Liver (tissue), 3 donors: ENCODE measurements around the gene ZNF304.

Source experiments
- EGR1 ChIP-seq, 2 donors: IDR thresholded peaks; 2 replicates each; pipeline ENCODE4 v1.6.1; 2016 to 2018; ENCODE audit warnings: antibody characterized with exemption in 2 of 2, low read depth in 2 of 2
- HNF4A ChIP-seq, 2 donors: conservative IDR thresholded peaks; 2 replicates each; pipeline ENCODE4 v1.6.1; 2016; ENCODE audit warnings: antibody characterized with exemption in 2 of 2, mild to moderate bottlenecking in 2 of 2
- NR2F2 ChIP-seq: IDR thresholded peaks from 2 replicates; pipeline ENCODE4 v1.6.1; 2016; ENCODE audit warnings: antibody characterized with exemption
- RAD21 ChIP-seq, 2 donors: IDR thresholded peaks; 2 replicates each; pipeline ENCODE4 v1.6.1; 2016; ENCODE audit warnings: antibody characterized with exemption in 2 of 2, mild to moderate bottlenecking in 2 of 2
- SP1 ChIP-seq: IDR thresholded peaks from 2 replicates; pipeline ENCODE4 v1.6.1; 2018; ENCODE audit warnings: antibody characterized with exemption, mild to moderate bottlenecking
- TAF1 ChIP-seq: conservative IDR thresholded peaks from 2 replicates; pipeline ENCODE4 v1.6.1; 2016; ENCODE audit warnings: antibody characterized with exemption, mild to moderate bottlenecking
- YY1 ChIP-seq: IDR thresholded peaks from 2 replicates; pipeline ENCODE4 v1.6.1; 2016; ENCODE audit warnings: antibody characterized with exemption, mild to moderate bottlenecking
- TF ChIP-seq, protein P1 (sequence below): fragments of 150-350 bp; IDR thresholded peaks from 2 replicates; pipeline ENCODE4 v1.5.1; 2017; ENCODE audit warnings: improper control_type of control experiment, low read depth, low read length; ENCODE audit not compliant: missing input control
- TF ChIP-seq, protein P2 (sequence below): IDR thresholded peaks from 2 replicates; pipeline ENCODE4 v1.6.1; 2016; ENCODE audit warnings: antibody characterized with exemption
- TF ChIP-seq, protein P3 (sequence below): IDR thresholded peaks from 2 replicates; pipeline ENCODE4 v1.6.1; 2016; ENCODE audit warnings: antibody characterized with exemption, mild to moderate bottlenecking
- TF ChIP-seq, protein P4 (sequence below): IDR thresholded peaks from 2 replicates; pipeline ENCODE4 v1.6.1; 2016; ENCODE audit warnings: antibody characterized with exemption
- TF ChIP-seq, protein P5 (sequence below): IDR thresholded peaks from 2 replicates; pipeline ENCODE4 v1.6.1; 2016; ENCODE audit warnings: antibody characterized with exemption
- donor health status: healthy.
- donor health status: healthy.

DNA sequence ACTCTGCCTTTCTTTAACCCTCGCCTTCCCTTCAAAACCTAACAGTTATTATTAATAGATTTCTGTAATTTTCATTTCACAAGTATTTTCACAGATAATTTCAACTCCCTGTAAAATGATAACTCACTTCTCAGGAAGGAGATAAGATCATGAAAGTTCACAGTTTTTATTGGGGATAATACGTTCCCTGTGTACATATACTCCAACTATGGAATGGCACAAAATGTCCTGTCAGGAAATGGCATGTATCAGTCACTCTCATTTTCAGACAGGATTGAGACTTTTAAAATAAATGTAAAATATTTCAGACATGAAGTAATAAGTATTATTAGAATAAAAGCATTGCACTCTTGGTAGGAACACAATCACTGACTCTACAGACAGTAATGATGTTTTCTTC is 11.3 kb downstream of the ZNF304 start:
- TF ChIP-seq, protein P1, sequence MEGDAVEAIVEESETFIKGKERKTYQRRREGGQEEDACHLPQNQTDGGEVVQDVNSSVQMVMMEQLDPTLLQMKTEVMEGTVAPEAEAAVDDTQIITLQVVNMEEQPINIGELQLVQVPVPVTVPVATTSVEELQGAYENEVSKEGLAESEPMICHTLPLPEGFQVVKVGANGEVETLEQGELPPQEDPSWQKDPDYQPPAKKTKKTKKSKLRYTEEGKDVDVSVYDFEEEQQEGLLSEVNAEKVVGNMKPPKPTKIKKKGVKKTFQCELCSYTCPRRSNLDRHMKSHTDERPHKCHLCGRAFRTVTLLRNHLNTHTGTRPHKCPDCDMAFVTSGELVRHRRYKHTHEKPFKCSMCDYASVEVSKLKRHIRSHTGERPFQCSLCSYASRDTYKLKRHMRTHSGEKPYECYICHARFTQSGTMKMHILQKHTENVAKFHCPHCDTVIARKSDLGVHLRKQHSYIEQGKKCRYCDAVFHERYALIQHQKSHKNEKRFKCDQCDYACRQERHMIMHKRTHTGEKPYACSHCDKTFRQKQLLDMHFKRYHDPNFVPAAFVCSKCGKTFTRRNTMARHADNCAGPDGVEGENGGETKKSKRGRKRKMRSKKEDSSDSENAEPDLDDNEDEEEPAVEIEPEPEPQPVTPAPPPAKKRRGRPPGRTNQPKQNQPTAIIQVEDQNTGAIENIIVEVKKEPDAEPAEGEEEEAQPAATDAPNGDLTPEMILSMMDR, result no peak
- TF ChIP-seq EGR1 (IDR thresholded peaks at IDR 0.05; ENCODE audit: low read depth in 2 of 2), result no peak
- no peak for TF ChIP-seq RAD21 (IDR thresholded peaks at IDR 0.05)
- TF ChIP-seq, protein P2, sequence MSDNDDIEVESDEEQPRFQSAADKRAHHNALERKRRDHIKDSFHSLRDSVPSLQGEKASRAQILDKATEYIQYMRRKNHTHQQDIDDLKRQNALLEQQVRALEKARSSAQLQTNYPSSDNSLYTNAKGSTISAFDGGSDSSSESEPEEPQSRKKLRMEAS, result no peak
- TF ChIP-seq, protein P3, sequence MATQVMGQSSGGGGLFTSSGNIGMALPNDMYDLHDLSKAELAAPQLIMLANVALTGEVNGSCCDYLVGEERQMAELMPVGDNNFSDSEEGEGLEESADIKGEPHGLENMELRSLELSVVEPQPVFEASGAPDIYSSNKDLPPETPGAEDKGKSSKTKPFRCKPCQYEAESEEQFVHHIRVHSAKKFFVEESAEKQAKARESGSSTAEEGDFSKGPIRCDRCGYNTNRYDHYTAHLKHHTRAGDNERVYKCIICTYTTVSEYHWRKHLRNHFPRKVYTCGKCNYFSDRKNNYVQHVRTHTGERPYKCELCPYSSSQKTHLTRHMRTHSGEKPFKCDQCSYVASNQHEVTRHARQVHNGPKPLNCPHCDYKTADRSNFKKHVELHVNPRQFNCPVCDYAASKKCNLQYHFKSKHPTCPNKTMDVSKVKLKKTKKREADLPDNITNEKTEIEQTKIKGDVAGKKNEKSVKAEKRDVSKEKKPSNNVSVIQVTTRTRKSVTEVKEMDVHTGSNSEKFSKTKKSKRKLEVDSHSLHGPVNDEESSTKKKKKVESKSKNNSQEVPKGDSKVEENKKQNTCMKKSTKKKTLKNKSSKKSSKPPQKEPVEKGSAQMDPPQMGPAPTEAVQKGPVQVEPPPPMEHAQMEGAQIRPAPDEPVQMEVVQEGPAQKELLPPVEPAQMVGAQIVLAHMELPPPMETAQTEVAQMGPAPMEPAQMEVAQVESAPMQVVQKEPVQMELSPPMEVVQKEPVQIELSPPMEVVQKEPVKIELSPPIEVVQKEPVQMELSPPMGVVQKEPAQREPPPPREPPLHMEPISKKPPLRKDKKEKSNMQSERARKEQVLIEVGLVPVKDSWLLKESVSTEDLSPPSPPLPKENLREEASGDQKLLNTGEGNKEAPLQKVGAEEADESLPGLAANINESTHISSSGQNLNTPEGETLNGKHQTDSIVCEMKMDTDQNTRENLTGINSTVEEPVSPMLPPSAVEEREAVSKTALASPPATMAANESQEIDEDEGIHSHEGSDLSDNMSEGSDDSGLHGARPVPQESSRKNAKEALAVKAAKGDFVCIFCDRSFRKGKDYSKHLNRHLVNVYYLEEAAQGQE, result no peak
- TF ChIP-seq YY1, result no peak
- TF ChIP-seq, protein P4, sequence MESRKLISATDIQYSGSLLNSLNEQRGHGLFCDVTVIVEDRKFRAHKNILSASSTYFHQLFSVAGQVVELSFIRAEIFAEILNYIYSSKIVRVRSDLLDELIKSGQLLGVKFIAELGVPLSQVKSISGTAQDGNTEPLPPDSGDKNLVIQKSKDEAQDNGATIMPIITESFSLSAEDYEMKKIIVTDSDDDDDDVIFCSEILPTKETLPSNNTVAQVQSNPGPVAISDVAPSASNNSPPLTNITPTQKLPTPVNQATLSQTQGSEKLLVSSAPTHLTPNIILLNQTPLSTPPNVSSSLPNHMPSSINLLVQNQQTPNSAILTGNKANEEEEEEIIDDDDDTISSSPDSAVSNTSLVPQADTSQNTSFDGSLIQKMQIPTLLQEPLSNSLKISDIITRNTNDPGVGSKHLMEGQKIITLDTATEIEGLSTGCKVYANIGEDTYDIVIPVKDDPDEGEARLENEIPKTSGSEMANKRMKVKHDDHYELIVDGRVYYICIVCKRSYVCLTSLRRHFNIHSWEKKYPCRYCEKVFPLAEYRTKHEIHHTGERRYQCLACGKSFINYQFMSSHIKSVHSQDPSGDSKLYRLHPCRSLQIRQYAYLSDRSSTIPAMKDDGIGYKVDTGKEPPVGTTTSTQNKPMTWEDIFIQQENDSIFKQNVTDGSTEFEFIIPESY, result no peak
- no peak for TF ChIP-seq NR2F2
- TF ChIP-seq, protein P5, sequence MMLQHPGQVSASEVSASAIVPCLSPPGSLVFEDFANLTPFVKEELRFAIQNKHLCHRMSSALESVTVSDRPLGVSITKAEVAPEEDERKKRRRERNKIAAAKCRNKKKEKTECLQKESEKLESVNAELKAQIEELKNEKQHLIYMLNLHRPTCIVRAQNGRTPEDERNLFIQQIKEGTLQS, result no peak
- TF ChIP-seq HNF4A (conservative IDR thresholded peaks at IDR 0.05), result no peak
- TF ChIP-seq TAF1, result no peak
- no peak for TF ChIP-seq SP1
